Type B pancreatic cell (in vitro differentiated cells): Measurements from ENCODE around the gene ANO10. TPM values are rescaled to one million over a fixed set of nuclear protein-coding genes. Genes with fewer than 3 reads are reported as not detected.

Experiments used
- DNase-seq: peaks from one replicate; pipeline ENCODE4 v3.0.0; 2021; ENCODE audit warnings: mixed read lengths; ENCODE audit not compliant: unreplicated experiment; ENCODE audit errors: extremely low spot score
- H3K27ac Mint-ChIP-seq: 2 replicates; pipeline ENCODE4 v1.8.0; 2021; ENCODE audit warnings: mild to moderate bottlenecking, mixed read lengths
- H3K27me3 Mint-ChIP-seq: 2 replicates; pipeline ENCODE4 v1.8.0; 2021; ENCODE audit warnings: mixed read lengths
- H3K36me3 Mint-ChIP-seq: 2 replicates; pipeline ENCODE4 v1.8.0; 2021; ENCODE audit warnings: mixed read lengths
- H3K4me1 Mint-ChIP-seq: one replicate; pipeline ENCODE4 v1.8.0; 2021; ENCODE audit warnings: mixed read lengths; ENCODE audit not compliant: unreplicated experiment
- H3K4me3 Mint-ChIP-seq: 2 replicates; pipeline ENCODE4 v1.8.0; 2021; ENCODE audit warnings: mild to moderate bottlenecking, mixed read lengths
- H3K9me3 Mint-ChIP-seq: 2 replicates; pipeline ENCODE4 v1.8.0; 2021; ENCODE audit warnings: mixed read lengths
- total RNA-seq: library from RNA; stranded (reverse); gene quantifications from 2 replicates; pipeline ENCODE4 v1.2.1, GENCODE V29; 2021; ENCODE audit warnings: low replicate concordance
- TF ChIP-seq, protein P1 (sequence below): fragments of 200-600 bp; sonication (generic); conservative IDR thresholded peaks from 2 replicates; pipeline ENCODE4 v1.5.0; 2021; ENCODE audit warnings: antibody characterized with exemption, mild to moderate bottlenecking

ANO10 gene
- total RNA-seq, 1 donor from 2014 or later, result 32.5 TPM

DNA sequence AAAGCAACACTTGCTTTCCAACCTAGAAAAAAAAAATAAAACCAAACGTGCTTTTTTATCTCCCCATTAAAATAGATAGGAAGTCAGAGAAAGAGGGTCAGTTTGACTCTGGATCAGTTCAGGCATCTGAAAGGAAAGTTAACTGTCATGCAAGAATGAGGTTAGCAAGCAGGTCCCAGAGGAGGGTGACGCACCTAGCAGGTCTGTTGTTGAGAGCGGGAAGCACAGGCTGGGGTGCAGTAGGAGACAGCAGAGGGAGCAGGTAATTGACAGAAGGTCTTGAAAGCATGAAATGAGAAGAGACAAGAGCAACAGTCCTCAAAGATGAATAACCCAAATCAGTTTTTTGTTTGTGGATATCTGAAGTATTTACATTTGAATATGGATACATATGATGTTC, 82.5 kb downstream of the ANO10 start:
- peaks cover 6% of the 10 kb centered on the region for H3K4me1 Mint-ChIP-seq
- H3K36me3 Mint-ChIP-seq, result peaks cover 5% of the 10 kb centered on the region
- TF ChIP-seq, protein P1, sequence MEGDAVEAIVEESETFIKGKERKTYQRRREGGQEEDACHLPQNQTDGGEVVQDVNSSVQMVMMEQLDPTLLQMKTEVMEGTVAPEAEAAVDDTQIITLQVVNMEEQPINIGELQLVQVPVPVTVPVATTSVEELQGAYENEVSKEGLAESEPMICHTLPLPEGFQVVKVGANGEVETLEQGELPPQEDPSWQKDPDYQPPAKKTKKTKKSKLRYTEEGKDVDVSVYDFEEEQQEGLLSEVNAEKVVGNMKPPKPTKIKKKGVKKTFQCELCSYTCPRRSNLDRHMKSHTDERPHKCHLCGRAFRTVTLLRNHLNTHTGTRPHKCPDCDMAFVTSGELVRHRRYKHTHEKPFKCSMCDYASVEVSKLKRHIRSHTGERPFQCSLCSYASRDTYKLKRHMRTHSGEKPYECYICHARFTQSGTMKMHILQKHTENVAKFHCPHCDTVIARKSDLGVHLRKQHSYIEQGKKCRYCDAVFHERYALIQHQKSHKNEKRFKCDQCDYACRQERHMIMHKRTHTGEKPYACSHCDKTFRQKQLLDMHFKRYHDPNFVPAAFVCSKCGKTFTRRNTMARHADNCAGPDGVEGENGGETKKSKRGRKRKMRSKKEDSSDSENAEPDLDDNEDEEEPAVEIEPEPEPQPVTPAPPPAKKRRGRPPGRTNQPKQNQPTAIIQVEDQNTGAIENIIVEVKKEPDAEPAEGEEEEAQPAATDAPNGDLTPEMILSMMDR, result no peak
- no peak overlapping the region for H3K27ac Mint-ChIP-seq
- H3K9me3 Mint-ChIP-seq, result no peaks in the 10 kb centered on the region
- no peak for DNase-seq
- H3K4me3 Mint-ChIP-seq, result no peak overlapping the region
- H3K27me3 Mint-ChIP-seq, result no peaks in the 10 kb centered on the region

DNA sequence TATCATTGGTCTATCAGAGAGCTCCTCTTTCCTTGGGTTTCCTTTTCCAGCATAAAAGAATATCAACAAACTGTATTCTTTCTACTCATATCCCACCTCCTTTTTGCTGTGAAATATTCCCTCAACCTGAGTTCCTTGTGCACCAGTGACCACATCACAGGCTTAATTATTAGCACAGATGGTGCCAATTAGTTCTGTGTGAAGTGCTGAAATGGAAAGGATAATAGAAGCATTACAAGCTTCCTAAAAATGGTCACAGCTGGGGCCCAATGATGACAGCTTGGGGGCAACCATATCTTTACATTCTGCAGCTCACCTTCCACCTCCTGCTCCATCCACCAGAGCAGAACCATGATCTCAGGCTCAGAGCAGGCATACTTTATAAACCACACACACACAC, 84.6 kb downstream of the ANO10 start:
- Mint-ChIP-seq H3K27ac (no peak overlapping the region), H3K4me3 (no peak overlapping the region), H3K36me3 (peaks cover 5% of the 10 kb centered on the region), H3K27me3 (no peaks in the 10 kb centered on the region), H3K4me1 (peaks cover 6% of the 10 kb centered on the region), H3K9me3 (no peaks in the 10 kb centered on the region)
- no peak for DNase-seq
- TF ChIP-seq, protein P1, result no peak

DNA sequence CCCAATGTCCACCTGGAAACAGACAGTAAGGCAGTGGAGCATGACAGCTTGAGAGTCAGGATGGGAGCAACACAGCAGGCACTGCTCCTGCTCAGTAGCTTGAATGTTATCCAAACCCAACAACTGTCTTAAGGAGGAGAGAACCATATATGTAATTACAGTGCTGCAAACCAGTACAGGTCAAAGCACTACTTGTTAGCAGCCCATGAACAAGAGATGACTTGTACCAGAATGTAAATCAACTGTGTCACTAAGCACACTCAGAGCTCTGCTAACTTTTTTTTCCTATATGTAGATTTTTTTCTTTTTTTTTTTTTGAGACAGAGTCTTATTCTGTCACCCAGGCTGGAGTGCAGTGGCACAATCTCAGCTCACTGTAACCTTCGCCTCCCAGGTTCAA, 87.1 kb downstream of the ANO10 start:
- no peaks in the 10 kb centered on the region for H3K9me3 Mint-ChIP-seq
- H3K27me3 Mint-ChIP-seq, result no peaks in the 10 kb centered on the region
- peaks cover 5% of the 10 kb centered on the region for H3K36me3 Mint-ChIP-seq
- H3K4me3 Mint-ChIP-seq, result no peak overlapping the region
- no peak overlapping the region for H3K27ac Mint-ChIP-seq
- TF ChIP-seq, protein P1, result no peak
- peaks cover 6% of the 10 kb centered on the region for H3K4me1 Mint-ChIP-seq
- no peak for DNase-seq

DNA sequence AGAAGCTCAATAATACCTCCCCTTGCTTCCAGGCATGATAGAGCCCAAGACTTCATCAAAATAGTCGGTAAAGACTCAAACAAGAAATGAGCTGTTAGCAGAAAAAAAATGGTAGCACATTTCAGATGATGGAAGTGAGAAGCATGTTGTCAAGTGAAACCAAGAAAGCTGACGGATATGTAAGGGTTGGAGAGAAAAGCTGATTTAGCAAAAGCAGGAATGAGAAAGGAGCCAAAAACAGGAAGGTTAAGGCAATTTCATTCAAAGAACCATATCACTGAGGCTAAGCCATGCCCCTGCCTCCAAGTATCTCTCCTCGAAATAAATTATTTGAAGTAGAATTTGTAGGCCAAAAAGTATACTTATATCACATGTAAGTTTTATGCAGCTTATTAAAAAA, 88.8 kb downstream of the ANO10 start:
- no peak for DNase-seq
- H3K4me3 Mint-ChIP-seq, result no peak overlapping the region
- H3K4me1 Mint-ChIP-seq, result peaks cover 6% of the 10 kb centered on the region
- H3K36me3 Mint-ChIP-seq, result peaks cover 4% of the 10 kb centered on the region
- peaks cover 4% of the 10 kb centered on the region for H3K9me3 Mint-ChIP-seq
- H3K27ac Mint-ChIP-seq, result no peak overlapping the region
- TF ChIP-seq, protein P1, result no peak
- H3K27me3 Mint-ChIP-seq, result no peaks in the 10 kb centered on the region

DNA sequence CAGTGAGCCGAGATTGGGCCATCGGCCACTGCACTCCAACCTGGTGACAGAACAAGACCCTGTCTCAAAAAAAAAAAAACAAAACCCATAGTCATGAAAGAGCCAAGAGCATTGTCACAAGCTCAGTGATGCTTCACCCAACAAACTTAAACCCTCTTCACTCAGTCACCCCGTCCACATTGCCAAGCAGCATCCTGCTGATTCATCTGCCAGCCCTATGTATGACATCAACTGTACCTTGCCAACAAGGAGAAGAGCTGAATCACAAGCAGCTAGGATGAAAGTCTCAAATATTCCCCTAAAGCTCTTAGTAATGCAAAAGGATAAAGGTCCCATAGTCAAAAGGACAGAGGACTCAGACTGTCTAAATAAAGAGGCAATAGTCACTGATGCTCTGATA, 90.0 kb downstream of the ANO10 start:
- Mint-ChIP-seq H3K27ac (no peak overlapping the region), H3K4me1 (no peaks in the 10 kb centered on the region), H3K4me3 (no peak overlapping the region), H3K36me3 (peaks cover 7% of the 10 kb centered on the region), H3K9me3 (peaks cover 4% of the 10 kb centered on the region), H3K27me3 (no peaks in the 10 kb centered on the region)
- TF ChIP-seq, protein P1, result no peak
- no peak for DNase-seq

DNA sequence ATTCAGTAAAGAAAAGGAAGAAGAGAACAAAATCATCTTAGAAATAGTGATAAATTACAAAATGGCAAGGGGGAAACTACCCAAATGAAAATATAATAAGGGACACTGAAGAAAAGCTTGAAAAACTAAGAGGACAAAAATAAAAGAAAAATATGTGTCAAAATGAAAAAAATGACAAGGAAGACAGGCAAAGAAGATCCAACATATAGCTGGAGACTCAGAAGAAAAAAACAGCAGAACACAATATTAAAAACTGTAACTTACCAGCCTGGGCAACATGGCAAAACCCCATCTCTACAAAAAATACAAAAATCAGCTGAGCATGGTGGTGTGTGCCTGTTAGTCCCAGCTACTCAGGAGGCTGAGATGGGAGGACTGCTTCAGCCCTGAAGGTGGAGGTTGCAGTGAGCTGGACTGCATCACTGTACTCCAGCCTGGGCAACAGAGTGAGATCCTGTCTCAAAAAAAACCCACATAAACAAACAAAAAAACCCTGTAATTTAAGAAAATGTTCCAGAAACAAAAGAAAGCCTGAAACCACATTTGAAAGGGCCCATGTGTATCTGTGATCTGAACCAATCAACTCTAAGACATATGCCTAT, 93.2 kb downstream of the ANO10 start:
- H3K36me3 Mint-ChIP-seq, result peaks cover 7% of the 10 kb centered on the region
- H3K4me1 Mint-ChIP-seq, result no peaks in the 10 kb centered on the region
- no peaks in the 10 kb centered on the region for H3K27me3 Mint-ChIP-seq
- no peak overlapping the region for H3K27ac Mint-ChIP-seq
- no peak overlapping the region for H3K4me3 Mint-ChIP-seq
- DNase-seq, result no peak
- TF ChIP-seq, protein P1, result no peak
- peaks cover 4% of the 10 kb centered on the region for H3K9me3 Mint-ChIP-seq
